Muscle of arm (tissue), 12 donors: ENCODE results near the gene BBS4. TPM values are rescaled to one million over a fixed set of nuclear protein-coding genes. Genes with fewer than 3 reads are reported as not detected.

Source experiments
- DNase-seq: peaks from one replicate; pipeline ENCODE4 v3.0.0-alpha.2; 2013
- polyA plus RNA-seq, 12 donors: library from polyadenylated mRNA; unstranded; fragments of 120-200 nt; gene quantifications; one replicate each; pipeline ENCODE4 v1.2.1, GENCODE V29; 2013; ENCODE audit not compliant: insufficient read length in 12 of 12

BBS4 gene
- polyA plus RNA-seq, 12 donors, result 17.5 to 37.0 (median 23.1) TPM; not detected in 1

GRCh38 chr15:72758182-72758581 lies 72.2 kb downstream of the BBS4 start:
- DNase-seq, result no peak

- no peak for DNase-seq
Measured at GRCh38 chr15:72760590-72761260, 74.7 kb downstream of the BBS4 start.

- DNase-seq, result no peak
Measured at GRCh38 chr15:72764656-72765055, 78.6 kb downstream of the BBS4 start.

- DNase-seq, result no peak
Measured at GRCh38 chr15:72766025-72766424, 80.0 kb downstream of the BBS4 start.

GRCh38 chr15:72766780-72767179 lies 80.8 kb downstream of the BBS4 start:
- no peak for DNase-seq

GRCh38 chr15:72770673-72771328 lies 84.8 kb downstream of the BBS4 start:
- DNase-seq, result no peak

GRCh38 chr15:72771329-72771725 lies 85.3 kb downstream of the BBS4 start:
- DNase-seq, result no peak

GRCh38 chr15:72774696-72775383 lies 88.8 kb downstream of the BBS4 start:
- DNase-seq, result no peak

- DNase-seq, result no peak
Measured at GRCh38 chr15:72778796-72779195, 92.8 kb downstream of the BBS4 start.

- DNase-seq, result no peak
Measured at GRCh38 chr15:72781631-72782030, 95.6 kb downstream of the BBS4 start.

GRCh38 chr15:72782274-72783003 lies 96.4 kb downstream of the BBS4 start:
- DNase-seq, result no peak

GRCh38 chr15:72783004-72783639 lies 97.1 kb downstream of the BBS4 start:
- DNase-seq, result peak; percentile 28

- DNase-seq, result peak; percentile 97
Measured at GRCh38 chr15:72783640-72784455, 97.8 kb downstream of the BBS4 start, which contains the start of gene ADPGK. Gene ADPGK (minus strand): TSS chr15:72783758. CDS start chr15:72783691, 67 bp downstream.

GRCh38 chr15:72784456-72784876 lies 98.5 kb downstream of the BBS4 start:
- no peak for DNase-seq

- DNase-seq, result no peak
Measured at GRCh38 chr15:72785432-72785831, 99.4 kb downstream of the BBS4 start.

GRCh38 chr15:72785841-72786240 lies 99.8 kb downstream of the BBS4 start:
- no peak for DNase-seq

- DNase-seq, result no peak
Measured at GRCh38 chr15:72786242-72786641, 100.2 kb downstream of the BBS4 start.

- DNase-seq, result no peak
Measured at GRCh38 chr15:72786676-72787345, 100.8 kb downstream of the BBS4 start.

GRCh38 chr15:72787526-72787925 lies 101.5 kb downstream of the BBS4 start:
- DNase-seq, result no peak
